H1 (cell line): ENCODE measurements around the gene MBNL3. TPM values are rescaled to one million over a fixed set of nuclear protein-coding genes. Genes with fewer than 3 reads are reported as not detected.

ENCODE experiments used
- CTCF ChIA-PET: fragments of 300-600 bp; sonication (Branson Sonifier 250); formaldehyde crosslinking; loops from one replicate; lab custom pipeline; 2021; ENCODE audit not compliant: partially characterized antibody; lab: Charles Lee
- POLR2A ChIA-PET: fragments of 300-600 bp; sonication (Branson Sonifier 250); formaldehyde crosslinking; loops from one replicate; lab custom pipeline; 2021; ENCODE audit warnings: inconsistent platforms; ENCODE audit not compliant: partially characterized antibody; lab: Charles Lee
- DNase-seq, 2 experiments: peaks; one replicate each; pipeline versions ENCODE4 v3.0.0 to v3.0.0-alpha.2; 2010 to 2022; ENCODE audit warnings: low spot score in 2 of 2, low read depth in 1 of 2, mixed read lengths in 1 of 2
- FAIRE-seq: peaks from 2 replicates; lab custom pipeline; 2011; peaks lifted over from hg19 to GRCh38; lab: Jason Lieb, UNC
- H2AFZ ChIP-seq: 2 replicates; pipeline ENCODE4 v1.8.1; 2012; ENCODE audit warnings: low read length, inconsistent platforms
- H2AK5ac ChIP-seq: 2 replicates; pipeline ENCODE4 v1.6.1; 2013; ENCODE audit warnings: low read depth, low read length
- H2BK120ac ChIP-seq: replicated peaks from 2 replicates; pipeline ENCODE3; 2013; ENCODE audit warnings: low read depth, low read length, inconsistent platforms
- H2BK12ac ChIP-seq: 2 replicates; pipeline ENCODE4 v1.6.1; 2013; ENCODE audit warnings: low read depth, low read length
- H2BK15ac ChIP-seq: 2 replicates; pipeline ENCODE4 v1.6.1; 2013; ENCODE audit warnings: low read length
- H2BK20ac ChIP-seq: 2 replicates; pipeline ENCODE4 v1.6.1; 2013; ENCODE audit warnings: low read length
- H2BK5ac ChIP-seq: 2 replicates; pipeline ENCODE4 v1.6.1; 2013; ENCODE audit warnings: low read depth, low read length
- H3K14ac ChIP-seq: 2 replicates; pipeline ENCODE4 v1.6.1; 2013; ENCODE audit warnings: inconsistent platforms; ENCODE audit not compliant: insufficient read length
- H3K18ac ChIP-seq: 2 replicates; pipeline ENCODE4 v1.6.1; 2013; ENCODE audit warnings: low read length; ENCODE audit errors: extremely low read depth
- H3K23ac ChIP-seq: 2 replicates; pipeline ENCODE4 v1.6.1; 2013; ENCODE audit warnings: inconsistent platforms; ENCODE audit not compliant: insufficient read length
- H3K23me2 ChIP-seq: 2 replicates; pipeline ENCODE4 v1.6.1; 2013; ENCODE audit warnings: low read depth, low read length
- H3K27ac ChIP-seq: 2 replicates; pipeline ENCODE4 v1.6.1; 2011; ENCODE audit warnings: low read depth, low read length, inconsistent platforms
- H3K27me3 ChIP-seq, 4 experiments: replicated peaks in 1 of 4; 1 replicate in 1 of 4; 2 replicates in 3 of 4; pipeline versions ENCODE4 v1.6.1 to v1.8.1; 2011 to 2013; ENCODE audit warnings: low read length in 3 of 4, mild to moderate bottlenecking in 3 of 4, inconsistent platforms in 2 of 4, mixed read lengths in 2 of 4, moderate library complexity in 1 of 4; ENCODE audit not compliant: control insufficient read depth in 3 of 4, insufficient read depth in 3 of 4; ENCODE audit errors: extremely low read depth in 1 of 4
- H3K36me3 ChIP-seq, 4 experiments: 2 replicates each; pipeline versions ENCODE4 v1.6.1 to v1.8.1; 2011 to 2013; ENCODE audit warnings: mild to moderate bottlenecking in 4 of 4, low read length in 3 of 4, moderate library complexity in 2 of 4, control low read depth in 1 of 4, inconsistent platforms in 1 of 4; ENCODE audit not compliant: insufficient read depth in 4 of 4, control insufficient read depth in 2 of 4
- H3K4ac ChIP-seq: replicated peaks from 2 replicates; pipeline ENCODE3; 2013; ENCODE audit warnings: low read length, low read depth, mixed read lengths, inconsistent platforms; ENCODE audit not compliant: insufficient read length
- H3K4me1 ChIP-seq, 4 experiments: replicated peaks in 1 of 4; 1 replicate in 1 of 4; 2 replicates in 3 of 4; pipeline versions ENCODE4 v1.6.1 to v1.8.1; 2011 to 2013; ENCODE audit warnings: low read length in 3 of 4, inconsistent platforms in 2 of 4, mixed read lengths in 1 of 4; ENCODE audit not compliant: insufficient read depth in 4 of 4, control insufficient read depth in 3 of 4
- H3K4me2 ChIP-seq, 2 experiments: 2 replicates each; pipeline versions ENCODE4 v1.6.1 to v1.8.1; 2011 to 2013; ENCODE audit warnings: low read depth in 2 of 2, low read length in 2 of 2, control low read depth in 1 of 2, inconsistent platforms in 1 of 2, mild to moderate bottlenecking in 1 of 2; ENCODE audit not compliant: insufficient read depth in 1 of 2
- H3K4me3 ChIP-seq, 4 experiments: fragments of 200-600, 300-600 bp in 1 of 4; sonication (generic), shearing (Covaris generic), sonication (Bioruptor Twin) in 1 of 4; 2 replicates each; pipeline versions ENCODE4 v1.5.1 to v1.8.1; 2011 to 2016; ENCODE audit warnings: low read length in 4 of 4, low read depth in 3 of 4, control low read depth in 2 of 4, inconsistent platforms in 2 of 4, mild to moderate bottlenecking in 2 of 4, mixed read lengths in 1 of 4, moderate library complexity in 1 of 4; ENCODE audit not compliant: insufficient read depth in 2 of 4; ENCODE audit errors: extremely low read depth in 1 of 4
- H3K56ac ChIP-seq: replicated peaks from 2 replicates; pipeline ENCODE3; 2013; ENCODE audit warnings: low read depth, mild to moderate bottlenecking, mixed read lengths, low read length, inconsistent platforms; ENCODE audit not compliant: insufficient read length
- H3K79me1 ChIP-seq: 2 replicates; pipeline ENCODE4 v1.6.1; 2013; ENCODE audit warnings: low read depth, low read length, control low read depth
- H3K79me2 ChIP-seq, 2 experiments: 2 replicates each; pipeline versions ENCODE4 v1.6.1 to v1.8.1; 2012 to 2013; ENCODE audit warnings: low read length in 2 of 2, mild to moderate bottlenecking in 2 of 2, inconsistent platforms in 1 of 2; ENCODE audit not compliant: insufficient read depth in 2 of 2, control insufficient read depth in 1 of 2
- H3K9ac ChIP-seq, 4 experiments: replicated peaks in 1 of 4; 1 replicate in 1 of 4; 2 replicates in 3 of 4; pipeline versions ENCODE4 v1.6.1 to v1.8.1; 2011 to 2013; ENCODE audit warnings: low read depth in 3 of 4, low read length in 3 of 4, control low read depth in 2 of 4, mild to moderate bottlenecking in 2 of 4, moderate library complexity in 2 of 4, inconsistent platforms in 1 of 4; ENCODE audit errors: extremely low read depth in 1 of 4
- H3K9me3 ChIP-seq, 2 experiments: 2 replicates each; pipeline versions ENCODE4 v1.6.1 to v1.8.1; 2012 to 2013; ENCODE audit warnings: mild to moderate bottlenecking in 2 of 2, moderate library complexity in 2 of 2, control low read depth in 1 of 2, inconsistent platforms in 1 of 2, low read depth in 1 of 2, low read length in 1 of 2, mixed read lengths in 1 of 2; ENCODE audit not compliant: insufficient read depth in 2 of 2
- H4K20me1 ChIP-seq, 2 experiments: replicated peaks in 1 of 2; 2 replicates each; pipeline versions ENCODE3 to v1.8.1; 2011 to 2013; ENCODE audit warnings: inconsistent platforms in 2 of 2, low read length in 2 of 2, mild to moderate bottlenecking in 1 of 2; ENCODE audit not compliant: insufficient read depth in 2 of 2, control insufficient read depth in 1 of 2
- H4K5ac ChIP-seq: 2 replicates; pipeline ENCODE4 v1.6.1; 2013; ENCODE audit warnings: low read length, low read depth, mixed read lengths, inconsistent platforms; ENCODE audit not compliant: insufficient read length
- H4K8ac ChIP-seq: 2 replicates; pipeline ENCODE4 v1.8.0; 2013; ENCODE audit warnings: mild to moderate bottlenecking, moderate library complexity, low read length, inconsistent platforms; ENCODE audit not compliant: insufficient read depth; ENCODE audit errors: extremely low read depth
- H4K91ac ChIP-seq: replicated peaks from 2 replicates; pipeline ENCODE3; 2013; ENCODE audit warnings: low read length, mixed read lengths, inconsistent platforms; ENCODE audit not compliant: insufficient read length
- KDM5A ChIP-seq: fragments of 200-600 bp; IDR thresholded peaks from 2 replicates; pipeline ENCODE4 v1.7.1; 2012; ENCODE audit warnings: mild to moderate bottlenecking, low read length, inconsistent platforms, mixed read lengths
- WGBS, 2 experiments: shearing (Covaris generic) in 1 of 2; methylation state at CpG; one replicate each; pipeline versions ENCODE4 v1.1.6 to v1.1.7; 2013 to 2015; ENCODE audit warnings: low lambda C conversion rate in 2 of 2, mixed read lengths in 2 of 2, inconsistent platforms in 1 of 2, low coverage in 1 of 2, missing lambda C conversion rate in 1 of 2; ENCODE audit not compliant: insufficient replicate concordance in 2 of 2, insufficient coverage in 1 of 2, insufficient read length in 1 of 2; ENCODE audit errors: extremely low coverage in 1 of 2, missing lambda C conversion rate in 1 of 2; 5-methylcytosine and 5-hydroxymethylcytosine counted together
- polyA plus RNA-seq, 7 experiments: library from polyadenylated mRNA; depleted of rRNA in 3 of 7; stranded (reverse) in 5 of 7; unstranded in 2 of 7; fragments of >200 nt in 5 of 7; fragments of 200-250 nt in 2 of 7; gene quantifications; 1 replicate in 5 of 7; 2 replicates in 1 of 7; 4 replicates in 1 of 7; pipeline versions ENCODE4 v1.2.1 to v1.2.3, GENCODE V29; 2011 to 2013; ENCODE audit warnings: missing spikeins in 2 of 7, mixed read lengths in 2 of 7
- total RNA-seq: library from RNA; stranded (reverse); fragmentation: NEBNext Ultra II Directional; extraction: Animal tissue kit (Norgen Biotek cat#: 25700); gene quantifications from 2 replicates; pipeline ENCODE4 v1.2.1, GENCODE V29; 2021

The MBNL3 gene
- total and polyA plus RNA-seq, 2 of the 8 experiments (the other 6 are each of a cell fraction or from before 2014, with no cell fraction given), result 3.5 to 4.3 TPM

DNA sequence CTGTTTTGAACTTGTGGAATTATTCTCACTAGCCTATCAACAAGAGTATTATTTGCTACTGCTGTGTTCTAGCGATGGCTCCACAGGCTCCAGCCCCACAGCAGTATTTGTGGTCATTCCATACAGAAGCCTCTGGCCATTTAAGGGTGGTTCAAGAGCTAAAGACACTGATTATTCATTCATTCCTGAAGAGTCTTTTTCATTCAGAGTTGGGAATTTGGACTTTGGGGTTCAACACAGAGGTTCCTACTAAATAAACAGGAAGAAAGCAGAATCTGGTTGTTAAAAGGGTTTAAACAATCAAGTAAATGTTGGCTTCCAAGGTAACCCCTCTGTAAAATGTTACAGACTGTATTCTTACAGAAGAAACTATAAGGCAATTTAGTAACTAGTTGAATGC is 4.3 kb upstream of the MBNL3 start:
- no peaks in the 10 kb centered on the region for H4K20me1 ChIP-seq
- H2AFZ ChIP-seq, result no peak overlapping the region
- no peak overlapping the region for H2BK12ac ChIP-seq
- no peak for DNase-seq
- no peak overlapping the region for H3K14ac ChIP-seq
- no peak overlapping the region for H3K4me3 ChIP-seq
- no peaks in the 10 kb centered on the region for H3K79me1 ChIP-seq
- H2BK15ac ChIP-seq, result no peak overlapping the region
- no peaks in the 10 kb centered on the region; a peak in 3 of 7 replicates for H3K27me3 ChIP-seq
- no peak overlapping the region for H4K91ac ChIP-seq
- WGBS, 2 experiments, result 78% methylated on average over 1 of the region's 1 CpG; no CpG with 5 or more reads in 1 of the 2 experiments
- no peak overlapping the region for H2BK20ac ChIP-seq
- no peak overlapping the region for H3K9ac ChIP-seq
- H2AK5ac ChIP-seq, result no peak overlapping the region
- H3K36me3 ChIP-seq, result no peaks in the 10 kb centered on the region
- no peaks in the 10 kb centered on the region for H3K79me2 ChIP-seq
- H4K5ac ChIP-seq, result no peak overlapping the region
- H2BK5ac ChIP-seq, result no peak overlapping the region
- no peak overlapping the region for H2BK120ac ChIP-seq
- H3K18ac ChIP-seq, result no peak overlapping the region
- ChIA-PET CTCF (no interaction called here), POLR2A (no interaction called here)
- H3K23ac ChIP-seq, result no peak overlapping the region
- peaks cover 0 to 3% (median under 1%) of the 10 kb centered on the region in 4 experiments; a peak in 3 of 7 replicates for H3K4me1 ChIP-seq
- H3K56ac ChIP-seq, result no peak overlapping the region
- H3K23me2 ChIP-seq, result no peaks in the 10 kb centered on the region; the same call in 1 of the 2 replicates
- no peak overlapping the region for H4K8ac ChIP-seq
- no peak overlapping the region for H3K27ac ChIP-seq
- no peak overlapping the region for H3K4me2 ChIP-seq
- H3K4ac ChIP-seq, result no peak overlapping the region
- no peaks in the 10 kb centered on the region for H3K9me3 ChIP-seq
- no peak for FAIRE-seq
- TF ChIP-seq KDM5A, result no peak
